Neuronal stem cell (in vitro differentiated cells): ENCODE data around the gene ZNF302.

ENCODE experiments used
- DNase-seq: peaks from one replicate; pipeline ENCODE4 v3.0.0-alpha.2; 2013; ENCODE audit warnings: low spot score
- H2AFZ ChIP-seq: one replicate; pipeline ENCODE4 v1.6.1; 2013; ENCODE audit warnings: mild to moderate bottlenecking, low read length, inconsistent platforms
- H2AK5ac ChIP-seq: 2 replicates; pipeline ENCODE4 v1.6.1; 2013; ENCODE audit warnings: low read depth, mild to moderate bottlenecking, inconsistent platforms, low read length, moderate library complexity, mixed read lengths
- H2BK120ac ChIP-seq: 2 replicates; pipeline ENCODE4 v1.6.1; 2013; ENCODE audit warnings: low read depth, mild to moderate bottlenecking, inconsistent platforms, low read length, moderate library complexity, mixed read lengths
- H2BK12ac ChIP-seq: one replicate; pipeline ENCODE4 v1.6.1; 2013; ENCODE audit warnings: low read length, inconsistent platforms
- H2BK15ac ChIP-seq: 2 replicates; pipeline ENCODE4 v1.6.1; 2013; ENCODE audit warnings: mild to moderate bottlenecking, low read length, inconsistent platforms, mixed read lengths
- H2BK5ac ChIP-seq: one replicate; pipeline ENCODE4 v1.6.1; 2013; ENCODE audit warnings: inconsistent platforms, mild to moderate bottlenecking, low read length, moderate library complexity
- H3K14ac ChIP-seq: one replicate; pipeline ENCODE4 v1.6.1; 2013; ENCODE audit warnings: low read length, inconsistent platforms
- H3K18ac ChIP-seq: 2 replicates; pipeline ENCODE4 v1.6.1; 2013; ENCODE audit warnings: low read length, inconsistent platforms
- H3K23ac ChIP-seq: 2 replicates; pipeline ENCODE4 v1.6.1; 2013; ENCODE audit warnings: low read depth, mild to moderate bottlenecking, mixed read lengths, low read length, inconsistent platforms; ENCODE audit not compliant: poor library complexity
- H3K27ac ChIP-seq: replicated peaks from 3 replicates; pipeline ENCODE4 v1.5.1; 2013; ENCODE audit warnings: low read length, inconsistent platforms
- H3K27me3 ChIP-seq, 3 experiments: 2 replicates each; pipeline ENCODE4 v1.6.1; 2013; ENCODE audit warnings: low read length in 3 of 3, mild to moderate bottlenecking in 2 of 3, inconsistent platforms in 1 of 3, low read depth in 1 of 3, mixed read lengths in 1 of 3, moderate library complexity in 1 of 3; ENCODE audit not compliant: control insufficient read depth in 3 of 3, insufficient read depth in 3 of 3
- H3K36me3 ChIP-seq, 2 donors: replicated peaks in 1 of 2; 2 replicates each; pipeline ENCODE4 v1.6.1; 2013; ENCODE audit warnings: low read length in 2 of 2; ENCODE audit not compliant: control insufficient read depth in 2 of 2, insufficient read depth in 2 of 2
- H3K4ac ChIP-seq: 2 replicates; pipeline ENCODE4 v1.6.1; 2013; ENCODE audit warnings: inconsistent platforms, mild to moderate bottlenecking, low read length, moderate library complexity
- H3K4me1 ChIP-seq, 2 donors: 1 replicate in 1 of 2; 2 replicates in 1 of 2; pipeline ENCODE4 v1.6.1; 2013; ENCODE audit warnings: low read length in 2 of 2, low read depth in 1 of 2; ENCODE audit not compliant: control insufficient read depth in 2 of 2, insufficient read depth in 1 of 2
- H3K4me2 ChIP-seq: one replicate; pipeline ENCODE4 v1.6.1; 2013; ENCODE audit warnings: mild to moderate bottlenecking, low read length, inconsistent platforms; ENCODE audit not compliant: insufficient read depth, poor library complexity, severe bottlenecking
- H3K4me3 ChIP-seq, 2 donors: 2 replicates each; pipeline ENCODE4 v1.5.1; 2013; ENCODE audit warnings: low read length in 2 of 2, mild to moderate bottlenecking in 2 of 2, inconsistent platforms in 1 of 2, moderate library complexity in 1 of 2
- H3K79me1 ChIP-seq: one replicate; pipeline ENCODE4 v1.6.1; 2013; ENCODE audit warnings: low read depth, mild to moderate bottlenecking, inconsistent platforms, low read length, moderate library complexity
- H3K9ac ChIP-seq: one replicate; pipeline ENCODE4 v1.6.1; 2013; ENCODE audit warnings: mild to moderate bottlenecking, low read depth, low read length, inconsistent platforms; ENCODE audit not compliant: poor library complexity
- H3K9me3 ChIP-seq, 2 donors: replicated peaks in 1 of 2; 2 replicates each; pipeline versions ENCODE3 to v1.6.1; 2013; ENCODE audit warnings: low read length in 2 of 2, mild to moderate bottlenecking in 2 of 2, inconsistent platforms in 1 of 2, low read depth in 1 of 2, mixed read lengths in 1 of 2, moderate library complexity in 1 of 2; ENCODE audit not compliant: control insufficient read depth in 2 of 2, insufficient read depth in 1 of 2
- H4K8ac ChIP-seq: one replicate; pipeline ENCODE4 v1.6.1; 2013; ENCODE audit warnings: low read depth, mild to moderate bottlenecking, inconsistent platforms, low read length, moderate library complexity
- H4K91ac ChIP-seq: one replicate; pipeline ENCODE4 v1.6.1; 2013; ENCODE audit warnings: low read length, low read depth, mild to moderate bottlenecking, inconsistent platforms; ENCODE audit not compliant: poor library complexity
- WGBS, 2 donors: extraction: QIAGEN DNeasy Blood & Tissue Kit; methylation state at CpG; one replicate each; pipeline ENCODE4 v1.1.7; 2013; ENCODE audit warnings: missing lambda C conversion rate in 2 of 2, mixed read lengths in 1 of 2; ENCODE audit not compliant: insufficient read length in 2 of 2, insufficient replicate concordance in 1 of 2; ENCODE audit errors: extremely low coverage in 2 of 2; 5-methylcytosine and 5-hydroxymethylcytosine counted together

ZNF302 gene

DNA sequence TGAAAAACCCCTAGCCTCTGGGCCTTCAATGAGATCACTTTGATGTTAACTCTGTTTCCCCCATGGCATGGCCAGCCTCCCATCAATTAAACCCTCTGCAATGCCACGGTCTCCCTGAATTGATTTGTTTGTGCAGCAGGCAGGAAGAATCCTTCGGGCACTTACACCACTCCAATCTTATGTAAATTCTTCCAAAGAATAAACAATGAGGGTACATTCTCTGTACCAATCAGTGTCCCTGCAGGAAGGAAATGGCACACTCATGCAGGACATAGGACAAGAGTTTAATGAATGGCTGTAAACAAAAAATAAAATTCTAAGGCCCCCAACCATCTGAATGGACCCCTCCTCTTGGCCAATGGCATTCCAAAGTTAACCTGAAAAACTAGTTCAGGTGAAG is 22.7 kb upstream of the ZNF302 start:
- Histone ChIP-seq H3K9ac (no peak overlapping the region), H3K9me3 (peaks cover 6 to 9% of the 10 kb centered on the region in 2 donors), H3K27me3 (no peaks in the 10 kb centered on the region), H4K91ac (no peak overlapping the region), H3K23ac (no peak overlapping the region), H3K36me3 (no peaks in the 10 kb centered on the region), H2AFZ (no peak overlapping the region), H3K14ac (no peak overlapping the region), H4K8ac (no peak overlapping the region), H2BK5ac (no peak overlapping the region), H2BK12ac (no peak overlapping the region), H2BK15ac (no peak overlapping the region), H3K4ac (no peak overlapping the region), H3K18ac (no peak overlapping the region), H3K4me3 (no peak overlapping the region), H3K79me1 (no peaks in the 10 kb centered on the region), H3K27ac (no peak overlapping the region), H3K4me1 (no peaks in the 10 kb centered on the region), H2BK120ac (no peak overlapping the region), H3K4me2 (no peak overlapping the region), H2AK5ac (no peak overlapping the region)
- WGBS, 2 donors, result no CpG with 5 or more reads among the region's 2 CpGs
- no peak for DNase-seq

DNA sequence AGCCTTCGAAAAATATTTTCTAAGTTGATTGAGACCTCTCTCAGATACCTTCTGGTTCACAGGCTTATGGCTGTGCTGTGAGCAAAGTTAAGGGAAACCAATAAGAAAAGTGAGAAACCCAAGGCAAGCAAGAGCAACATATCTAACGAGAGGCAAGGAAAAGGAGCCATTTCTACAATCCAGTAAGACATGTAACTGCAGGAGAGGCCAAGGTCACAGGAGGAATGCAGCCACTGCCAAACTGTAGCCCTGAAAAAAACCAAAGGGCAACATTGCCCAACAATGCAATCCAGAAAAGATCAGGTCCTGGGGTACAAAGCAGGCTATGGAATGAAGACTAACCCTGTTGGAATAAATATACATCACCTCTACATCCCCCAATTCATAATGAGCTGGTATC is 21.8 kb upstream of the ZNF302 start:
- H2BK12ac ChIP-seq, result no peak overlapping the region
- no peak overlapping the region for H2BK5ac ChIP-seq
- H3K23ac ChIP-seq, result no peak overlapping the region
- H2BK15ac ChIP-seq, result no peak overlapping the region
- H3K18ac ChIP-seq, result no peak overlapping the region
- H4K8ac ChIP-seq, result no peak overlapping the region
- WGBS, 2 donors, result no CpG with 5 or more reads among the region's 2 CpGs
- H3K9ac ChIP-seq, result no peak overlapping the region
- H3K79me1 ChIP-seq, result no peaks in the 10 kb centered on the region
- no peaks in the 10 kb centered on the region for H3K27me3 ChIP-seq
- H2AFZ ChIP-seq, result no peak overlapping the region
- H3K4ac ChIP-seq, result no peak overlapping the region
- no peaks in the 10 kb centered on the region for H3K4me1 ChIP-seq
- no peak for DNase-seq
- H2AK5ac ChIP-seq, result no peak overlapping the region
- no peak overlapping the region for H2BK120ac ChIP-seq
- H3K9me3 ChIP-seq, result peaks cover 6 to 7% of the 10 kb centered on the region in 2 donors
- no peak overlapping the region for H4K91ac ChIP-seq
- no peak overlapping the region for H3K4me2 ChIP-seq
- H3K36me3 ChIP-seq, result no peaks in the 10 kb centered on the region
- no peak overlapping the region for H3K4me3 ChIP-seq
- no peak overlapping the region for H3K27ac ChIP-seq
- no peak overlapping the region for H3K14ac ChIP-seq

DNA sequence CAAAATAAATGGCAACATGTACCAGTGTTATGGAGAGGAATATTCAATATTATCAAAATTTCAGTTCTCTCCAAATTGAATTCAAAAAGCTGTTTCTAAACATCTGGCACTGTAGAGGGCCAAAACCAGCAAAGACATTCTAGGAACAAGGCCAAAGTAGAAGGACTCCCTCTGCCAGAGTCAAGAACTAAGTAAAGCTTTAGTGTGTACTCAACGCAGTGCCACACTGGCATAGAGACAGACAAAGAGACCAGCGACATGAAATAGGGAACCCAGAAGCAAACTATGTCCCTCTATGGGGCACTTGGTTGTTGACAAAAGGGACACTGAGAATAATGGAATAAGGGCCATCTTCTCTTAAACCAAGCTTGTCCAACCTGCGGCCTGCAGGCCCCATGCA is 16.1 kb upstream of the ZNF302 start:
- no peaks in the 10 kb centered on the region for H3K27me3 ChIP-seq
- H3K4me2 ChIP-seq, result no peak overlapping the region
- H3K4me3 ChIP-seq, result no peak overlapping the region
- H3K9me3 ChIP-seq, result peaks cover 2 to 3% of the 10 kb centered on the region in 2 donors
- H3K18ac ChIP-seq, result no peak overlapping the region
- H3K4me1 ChIP-seq, result no peaks in the 10 kb centered on the region
- no peaks in the 10 kb centered on the region for H3K79me1 ChIP-seq
- H4K91ac ChIP-seq, result no peak overlapping the region
- no peak overlapping the region for H3K14ac ChIP-seq
- H3K27ac ChIP-seq, result no peak overlapping the region
- no peak overlapping the region for H2AFZ ChIP-seq
- no peak overlapping the region for H2BK5ac ChIP-seq
- H4K8ac ChIP-seq, result no peak overlapping the region
- DNase-seq, result no peak
- no peak overlapping the region for H3K4ac ChIP-seq
- no peak overlapping the region for H3K9ac ChIP-seq
- H2BK120ac ChIP-seq, result no peak overlapping the region
- H3K36me3 ChIP-seq, result no peaks in the 10 kb centered on the region
- H3K23ac ChIP-seq, result no peak overlapping the region
- WGBS, 2 donors, result no CpG with 5 or more reads among the region's 3 CpGs
- H2AK5ac ChIP-seq, result no peak overlapping the region
- H2BK15ac ChIP-seq, result no peak overlapping the region
- H2BK12ac ChIP-seq, result no peak overlapping the region

DNA sequence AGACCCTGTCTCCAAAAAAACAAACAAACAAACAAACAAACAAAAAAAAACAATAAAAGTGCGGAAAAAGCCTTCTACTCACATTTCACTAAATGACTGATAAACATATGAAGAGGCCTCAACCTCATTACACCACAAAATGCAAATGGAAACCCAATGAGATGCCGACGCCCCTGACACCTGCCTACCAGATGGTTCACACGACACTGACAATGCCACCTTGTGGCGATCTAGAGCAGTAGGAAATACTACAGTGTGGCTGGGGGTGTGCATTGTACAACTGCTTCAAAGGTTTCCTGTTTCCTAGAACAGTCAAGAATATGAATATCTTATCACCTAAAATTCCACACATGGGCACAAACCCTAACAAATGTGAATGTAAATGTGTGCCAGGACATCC is 14.6 kb upstream of the ZNF302 start:
- Histone ChIP-seq H3K79me1 (no peaks in the 10 kb centered on the region), H4K8ac (no peak overlapping the region), H3K9me3 (peaks cover 2 to 6% of the 10 kb centered on the region in 2 donors), H3K9ac (no peak overlapping the region), H3K27ac (no peak overlapping the region), H3K4me3 (no peak overlapping the region), H3K14ac (no peak overlapping the region), H2BK120ac (no peak overlapping the region), H2BK15ac (no peak overlapping the region), H2BK12ac (no peak overlapping the region), H3K4ac (no peak overlapping the region), H3K4me2 (no peak overlapping the region), H3K23ac (no peak overlapping the region), H3K27me3 (no peaks in the 10 kb centered on the region), H3K36me3 (no peaks in the 10 kb centered on the region), H3K4me1 (no peaks in the 10 kb centered on the region), H2AFZ (no peak overlapping the region), H2BK5ac (no peak overlapping the region), H3K18ac (no peak overlapping the region), H4K91ac (no peak overlapping the region), H2AK5ac (no peak overlapping the region)
- DNase-seq, result no peak
- no CpG with 5 or more reads among the region's 5 CpGs for WGBS, 2 donors
